GM20431 (cell line): ENCODE data around the gene ELP5.

ENCODE experiments used
- in situ Hi-C: fragments of 300-500 bp; cut with MseI, MboI; formaldehyde crosslinking; loops from one replicate; pipeline ENCODE4 v1.15.0; 2020; ENCODE audit warnings: low sequenced_read_pairs; ENCODE audit not compliant: unreplicated experiment

The ELP5 gene, protein sequence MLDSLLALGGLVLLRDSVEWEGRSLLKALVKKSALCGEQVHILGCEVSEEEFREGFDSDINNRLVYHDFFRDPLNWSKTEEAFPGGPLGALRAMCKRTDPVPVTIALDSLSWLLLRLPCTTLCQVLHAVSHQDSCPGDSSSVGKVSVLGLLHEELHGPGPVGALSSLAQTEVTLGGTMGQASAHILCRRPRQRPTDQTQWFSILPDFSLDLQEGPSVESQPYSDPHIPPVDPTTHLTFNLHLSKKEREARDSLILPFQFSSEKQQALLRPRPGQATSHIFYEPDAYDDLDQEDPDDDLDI

DNA sequence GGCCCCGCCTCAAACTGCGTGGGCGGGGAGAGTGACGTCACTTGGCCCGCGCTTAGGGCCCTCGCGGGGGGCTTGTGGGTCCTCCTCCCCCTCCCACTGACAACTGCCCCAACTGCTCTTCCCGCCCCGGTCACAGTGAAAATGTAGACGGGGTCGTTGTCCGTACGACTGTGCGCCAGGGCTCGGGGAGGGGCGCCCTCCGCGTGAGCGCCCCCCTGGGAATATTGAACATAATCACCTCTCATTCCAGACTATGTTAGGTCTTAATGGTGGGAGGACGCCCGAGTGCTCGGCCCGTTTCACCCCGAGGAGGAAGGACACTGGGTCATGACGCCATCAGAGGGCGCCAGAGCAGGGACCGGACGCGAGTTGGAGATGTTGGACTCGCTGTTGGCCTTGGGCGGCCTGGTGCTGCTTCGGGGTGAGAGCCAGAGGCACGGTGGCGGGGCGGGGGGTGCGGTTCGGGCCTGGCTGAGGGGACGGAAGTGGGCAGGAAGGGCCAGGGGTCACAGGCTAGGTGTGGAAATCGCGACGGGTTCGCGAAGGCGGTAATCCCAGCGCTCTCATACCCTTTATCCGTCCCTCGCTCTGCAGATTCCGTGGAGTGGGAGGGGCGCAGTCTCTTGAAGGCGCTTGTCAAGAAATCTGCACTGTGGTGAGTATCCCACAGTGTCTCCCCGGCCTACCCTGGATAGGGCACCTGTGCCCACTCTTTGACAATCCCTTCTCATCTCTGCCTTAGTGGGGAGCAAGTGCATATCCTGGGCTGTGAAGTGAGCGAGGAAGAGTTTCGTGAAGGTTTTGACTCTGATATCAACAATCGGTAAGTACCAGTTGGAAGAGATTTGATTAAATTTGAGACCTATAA lies at the start of gene ELP5:
Gene ELP5 (plus strand): TSS at position 40 of the 868 bp plus-strand sequence. CDS start 336 bp downstream, at position 376.
- in situ Hi-C loops: no loop called here

DNA sequence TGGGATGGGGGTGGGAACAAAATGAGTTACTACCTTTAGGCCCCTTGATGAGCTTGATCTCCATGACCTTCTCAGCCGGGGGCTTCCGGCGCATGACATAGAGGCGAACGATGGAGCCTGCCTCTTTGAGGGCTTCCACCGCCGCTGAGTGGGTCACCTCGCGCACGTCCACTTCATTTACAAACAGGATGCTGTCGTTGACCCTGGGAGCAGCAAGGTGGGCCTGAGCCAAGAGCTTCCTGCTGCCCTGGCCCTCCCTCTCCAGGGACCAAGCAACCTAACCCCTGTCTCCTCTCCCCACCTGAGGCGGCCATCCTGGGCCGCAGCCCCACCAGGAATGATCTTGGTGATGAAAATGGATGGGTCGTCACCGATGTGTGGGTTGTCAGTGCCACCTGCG lies 48.6 kb upstream of the ELP5 start:
- in situ Hi-C loops: no loop called here

DNA sequence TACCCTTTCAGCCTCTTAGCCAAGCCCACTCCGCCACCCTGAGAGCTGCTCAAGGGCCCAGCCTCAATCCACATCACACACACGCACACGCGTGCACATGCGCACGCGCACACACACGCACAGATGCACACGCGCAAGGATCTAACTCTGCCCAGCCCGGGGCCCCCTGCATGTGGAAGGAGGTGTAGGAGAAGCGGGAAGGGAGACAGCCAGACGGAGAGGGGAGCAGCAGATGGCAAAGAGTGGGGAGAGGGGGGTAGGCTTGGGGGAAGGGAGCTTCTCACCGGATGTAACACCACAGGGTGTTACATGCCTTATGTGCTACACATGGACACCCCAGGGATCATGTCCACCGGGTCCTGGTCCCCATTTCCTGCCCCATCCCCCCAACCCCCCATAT lies 47.7 kb upstream of the ELP5 start:
- in situ Hi-C loops: no loop called here

DNA sequence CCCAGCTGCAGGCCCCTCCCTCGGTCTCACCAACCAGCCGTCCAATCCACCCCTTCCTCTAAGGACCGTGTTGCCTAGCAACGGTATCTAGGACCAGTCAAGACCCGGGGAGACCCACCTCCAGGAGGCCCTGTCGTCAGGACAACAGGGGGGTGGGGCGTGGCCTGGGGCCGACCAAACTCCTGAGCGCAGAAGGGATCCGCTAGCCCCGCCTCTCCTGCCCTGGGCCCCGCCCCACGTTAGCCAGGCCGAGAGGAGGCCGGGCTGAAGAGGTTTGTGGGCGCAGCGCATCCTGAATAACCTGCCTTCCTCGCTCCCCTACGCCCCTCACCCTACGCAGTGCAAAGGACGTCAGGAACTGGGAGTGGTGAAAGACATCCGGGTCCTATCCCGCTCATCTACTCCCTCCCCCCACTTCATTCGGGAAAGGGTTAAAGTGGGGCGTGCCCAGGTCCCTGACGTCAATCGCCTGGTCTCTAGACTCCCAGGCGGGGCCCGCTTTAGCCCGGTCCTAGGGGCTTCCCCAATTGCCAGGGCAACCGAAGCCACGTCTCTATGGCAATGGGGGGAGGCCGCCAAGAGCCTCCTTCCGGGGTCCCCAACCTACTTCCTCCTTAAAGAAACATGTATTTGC lies 47.1 kb upstream of the ELP5 start:
- in situ Hi-C loops: no loop called here

DNA sequence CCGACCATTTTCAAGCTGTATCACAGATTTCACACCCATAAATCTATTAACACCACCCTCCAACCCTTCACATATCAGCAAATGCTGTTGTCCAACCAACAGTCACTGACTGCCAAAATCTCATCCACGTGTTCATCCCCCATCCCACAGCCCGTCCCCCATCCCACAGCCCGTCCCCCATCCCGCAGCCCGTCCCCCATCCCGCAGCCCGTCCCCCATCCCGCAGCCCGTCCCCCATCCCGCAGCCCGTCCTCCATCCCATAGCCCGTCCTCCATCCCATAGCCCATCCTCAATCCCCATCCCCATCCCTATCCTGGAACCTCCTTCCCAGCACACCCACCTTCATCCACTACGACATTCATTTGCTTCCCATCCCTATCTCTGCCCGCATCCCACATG lies 46.5 kb upstream of the ELP5 start:
- in situ Hi-C loops: no loop called here

DNA sequence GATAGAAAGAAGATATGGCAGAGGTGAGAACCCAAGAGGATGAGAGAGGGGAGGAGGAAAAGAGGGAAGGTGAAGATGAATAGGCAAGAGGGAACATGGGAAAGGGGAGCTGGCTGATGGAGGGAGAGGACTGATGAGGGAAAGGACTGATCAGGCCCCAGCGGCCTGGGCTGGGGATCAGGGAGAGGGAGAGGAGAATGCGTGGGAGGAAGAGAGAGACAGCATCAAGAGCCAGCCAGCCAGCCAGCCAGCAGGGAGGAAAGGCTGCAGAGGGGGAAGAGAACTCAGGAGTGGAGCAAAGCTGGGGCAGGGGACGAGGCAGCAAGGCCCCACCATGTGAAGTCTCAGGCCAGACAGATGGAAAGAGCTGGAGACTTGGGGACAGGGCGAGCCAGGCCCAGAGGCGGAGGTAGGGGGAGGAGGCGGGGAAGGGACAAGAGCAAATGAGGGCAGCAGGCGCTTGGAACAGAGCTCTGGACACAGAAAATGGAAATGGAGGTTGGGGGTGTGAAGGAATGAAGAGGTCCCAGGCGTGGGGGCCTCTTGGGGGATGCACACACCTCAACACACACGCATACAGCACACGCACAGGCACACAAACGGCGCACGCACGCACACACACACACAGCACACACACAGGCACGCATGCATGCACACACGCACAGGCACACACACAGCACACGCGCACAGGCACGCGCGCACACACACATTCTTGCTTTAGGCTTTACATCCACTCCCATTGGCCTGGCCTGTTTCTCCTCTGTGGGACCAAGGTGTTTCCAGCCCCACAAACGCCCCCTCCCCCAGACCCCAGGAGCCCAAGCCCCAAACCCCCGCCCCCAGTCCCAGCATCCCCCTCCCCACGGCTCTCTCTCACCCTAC lies 44.7 kb upstream of the ELP5 start:
- in situ Hi-C loops: no loop called here

GRCh38 chr17:7208027-7208571 lies 43.9 kb upstream of the ELP5 start:
- in situ Hi-C loops: no loop called here

DNA sequence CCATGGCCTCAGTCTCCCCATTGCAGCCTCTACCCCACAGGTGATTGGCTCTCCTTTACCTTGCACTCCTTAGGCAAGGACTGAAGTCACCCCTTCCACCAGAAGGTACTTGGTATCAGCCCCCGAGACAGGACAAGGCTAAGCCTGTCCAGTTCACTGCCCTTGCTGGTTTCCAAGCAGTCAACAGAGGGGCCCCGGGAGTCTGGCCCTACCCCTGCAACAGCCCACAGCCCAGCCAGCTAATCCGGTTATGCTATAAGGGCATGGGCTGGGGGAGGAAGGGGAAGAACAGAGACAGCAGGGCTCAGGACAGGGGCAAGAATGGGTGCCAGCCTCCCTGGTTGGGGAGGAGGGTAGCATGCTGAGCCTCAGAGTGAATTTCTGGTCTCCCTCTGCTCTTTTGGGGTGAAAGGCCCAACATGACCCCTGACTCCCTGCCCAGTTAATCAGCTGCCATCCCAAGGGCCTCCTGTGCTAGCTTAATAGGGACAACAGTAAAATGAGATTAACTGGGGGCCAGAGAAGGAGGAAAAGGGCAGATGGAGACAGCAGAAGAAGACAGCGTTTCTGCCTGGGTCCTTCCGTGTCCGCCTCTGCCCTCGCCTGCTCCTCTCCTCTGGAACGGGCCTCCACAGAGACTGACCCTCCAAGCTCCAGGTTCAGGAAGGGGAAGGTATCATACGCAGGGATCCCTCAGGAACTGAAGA lies 43.1 kb upstream of the ELP5 start:
- in situ Hi-C loops: no loop called here

DNA sequence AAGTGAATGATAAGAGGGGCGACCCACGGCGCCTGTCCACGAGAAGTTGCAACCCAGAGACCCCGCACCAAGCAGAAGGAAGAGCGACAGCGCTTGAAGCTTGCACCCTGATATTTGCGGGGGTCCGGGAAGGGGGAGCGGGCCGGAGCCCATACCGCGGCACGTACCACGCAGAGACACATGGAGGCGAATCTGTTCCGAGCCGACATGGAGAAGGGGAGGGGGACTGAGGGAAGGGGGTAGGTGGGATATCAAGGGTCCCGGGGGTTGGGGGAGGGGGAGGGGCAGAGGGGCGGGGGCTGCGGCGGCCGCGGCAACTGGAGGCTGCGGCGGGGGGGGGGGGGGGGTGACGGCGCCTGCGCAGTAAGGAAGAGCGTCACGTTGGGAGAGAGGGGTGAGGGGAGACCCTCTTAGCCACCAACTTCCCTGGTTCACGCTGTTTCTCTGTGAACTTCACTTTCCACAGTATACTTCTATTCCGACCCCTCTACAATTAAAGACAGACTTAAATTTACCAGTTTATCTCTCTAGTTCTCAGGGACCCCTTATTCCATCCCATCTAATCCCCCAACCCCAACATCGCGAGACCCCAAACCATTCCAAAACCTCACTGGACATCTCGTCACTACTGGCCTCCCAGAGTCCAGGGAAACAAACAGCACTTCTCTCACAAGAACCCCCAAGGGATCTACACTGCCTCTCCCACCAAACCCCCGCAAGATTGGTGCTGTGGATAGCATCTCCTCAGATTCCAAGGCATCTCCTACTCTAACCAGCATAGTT lies 40.3 kb upstream of the ELP5 start:
- in situ Hi-C loops: no loop called here

DNA sequence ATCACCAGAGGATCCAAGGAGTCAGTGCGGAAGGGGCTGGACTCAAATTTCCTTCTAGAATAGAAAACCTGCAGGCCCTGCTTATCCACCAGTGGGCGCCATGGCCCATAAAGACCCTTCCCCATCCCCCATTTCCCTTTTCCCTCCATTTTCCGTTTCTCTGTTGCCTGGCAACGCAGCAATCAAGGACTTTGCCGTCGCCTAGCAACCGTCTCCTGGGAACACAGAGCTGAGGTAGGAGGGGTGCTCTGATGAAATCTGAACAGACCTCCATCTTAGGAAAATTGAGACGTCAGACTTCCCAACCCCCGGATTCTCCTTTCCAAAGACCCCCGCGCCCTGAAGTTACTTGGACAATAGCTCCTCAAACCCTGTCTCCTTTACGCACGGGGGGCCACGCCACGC lies 38.1 kb upstream of the ELP5 start:
- in situ Hi-C loops: no loop called here

- in situ Hi-C loops: no loop called here
Observed at GRCh38 chr17:7214300-7215135, 37.5 kb upstream of the ELP5 start.

DNA sequence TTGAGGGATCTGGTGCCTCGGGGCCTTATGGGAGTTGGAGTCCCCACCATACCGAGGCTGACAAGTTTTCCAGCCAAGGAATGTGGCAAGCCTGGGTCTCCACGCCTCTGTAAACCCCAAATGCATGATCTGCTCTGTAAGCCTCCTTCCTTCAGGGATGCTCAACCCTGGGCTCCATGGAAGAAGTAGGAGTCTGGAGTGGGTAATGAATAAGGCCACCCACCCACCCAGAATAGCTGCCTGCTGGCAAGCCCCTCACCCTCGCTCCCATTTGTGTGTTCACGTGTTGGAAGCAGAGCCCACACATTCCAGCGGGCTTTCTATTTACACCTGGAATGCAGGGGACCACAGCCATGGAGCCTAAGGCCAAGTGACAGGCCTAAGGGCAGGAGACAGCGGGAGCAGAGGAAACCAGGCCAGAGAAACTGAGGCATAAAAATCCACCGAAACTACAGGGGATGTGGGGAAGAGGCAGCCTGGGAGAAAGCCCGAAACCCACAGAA lies 36.8 kb upstream of the ELP5 start:
- in situ Hi-C loops: no loop called here

- in situ Hi-C loops: no loop called here
Observed at GRCh38 chr17:7215652-7216180, 36.3 kb upstream of the ELP5 start.

GRCh38 chr17:7216242-7217112 lies 35.5 kb upstream of the ELP5 start:
- in situ Hi-C loops: no loop called here

DNA sequence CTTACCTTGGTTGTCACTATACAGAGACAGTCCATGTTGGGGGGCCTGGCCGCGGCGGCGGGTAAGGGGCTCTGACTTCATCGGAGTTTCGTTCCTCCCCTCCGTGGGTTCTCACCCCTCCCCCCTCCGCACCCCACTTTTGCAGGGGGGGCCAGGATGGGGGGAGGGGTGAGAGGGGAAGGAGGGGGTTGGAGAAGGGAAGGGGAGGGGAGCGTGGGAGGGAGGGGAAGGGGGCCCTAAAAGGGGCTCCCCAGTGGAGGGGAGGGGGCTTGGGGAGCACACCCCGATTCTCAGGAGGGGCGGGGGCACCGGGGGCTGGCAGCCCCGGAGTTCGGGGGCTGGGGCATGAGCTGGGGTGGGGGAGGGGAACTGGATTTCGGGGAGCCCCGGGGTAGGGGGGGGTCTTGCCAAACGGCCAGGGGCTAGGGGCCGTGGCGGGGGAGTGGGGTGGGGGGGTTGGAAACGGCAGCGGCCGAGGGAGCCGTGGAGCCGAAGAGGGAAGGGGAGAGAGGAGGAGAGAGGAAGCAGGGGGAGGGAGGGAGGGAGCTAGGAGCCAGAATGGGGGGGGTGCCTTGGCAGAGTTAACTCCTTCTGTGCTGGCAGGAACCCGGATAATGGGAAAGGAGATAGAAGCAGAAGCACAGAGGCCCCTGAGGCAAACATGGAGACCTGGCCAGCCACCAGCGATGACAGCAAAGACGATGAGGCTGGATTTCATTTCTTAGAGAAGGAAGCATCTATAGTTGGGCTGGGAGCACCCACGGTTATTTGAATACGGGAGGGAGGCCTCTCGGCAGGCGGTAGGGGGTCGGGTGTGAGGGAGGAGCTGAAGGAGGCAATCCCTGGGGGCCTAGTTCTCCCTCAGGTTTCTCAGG lies 34.7 kb upstream of the ELP5 start:
- in situ Hi-C loops: no loop called here
